SIG-M5 (cell line): ENCODE measurements around the gene RABGEF1.

Experiments used
- DNase-seq: peaks from one replicate; lab custom pipeline; 2025; lab: John Stamatoyannopoulos, UW

RABGEF1 gene

GRCh38 chr7:66847879-66848790 is 107.6 kb downstream of the RABGEF1 start:
- peak; percentile 51 for DNase-seq

- no peak for DNase-seq
Observed at GRCh38 chr7:66859339-66859738, 118.8 kb downstream of the RABGEF1 start.

GRCh38 chr7:66859794-66860645 is 119.5 kb downstream of the RABGEF1 start:
- no peak for DNase-seq

- no peak for DNase-seq
Observed at GRCh38 chr7:66860767-66861166, 120.2 kb downstream of the RABGEF1 start.
